Measurements from ENCODE around the gene EPAS1.

The EPAS1 gene

DNA sequence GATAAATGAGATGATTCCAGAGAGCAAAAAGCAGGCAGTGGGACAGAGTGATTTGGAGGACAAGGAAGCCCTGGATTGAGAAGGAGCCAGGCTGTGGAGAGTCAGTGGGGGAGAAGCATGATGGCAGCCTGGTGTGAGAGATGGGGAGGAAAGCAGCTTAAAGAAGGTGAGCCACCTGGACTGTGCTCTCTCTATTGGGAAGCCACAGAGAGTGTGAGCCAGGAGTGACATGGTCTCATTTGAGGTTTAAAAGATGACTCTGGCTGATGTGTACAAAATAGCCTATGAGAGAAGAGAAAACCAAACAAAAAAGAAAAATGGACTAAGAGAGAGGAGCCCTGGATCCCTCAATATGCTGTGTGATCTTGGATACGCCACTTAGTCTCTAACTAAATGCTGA lies 12.9 kb upstream of the EPAS1 start:
- Mint-ChIP-seq H3K27me3 (peaks cover 6% of the 10 kb centered on the region), H3K9me3 (no peaks in the 10 kb centered on the region), H3K27ac (no peak overlapping the region)

DNA sequence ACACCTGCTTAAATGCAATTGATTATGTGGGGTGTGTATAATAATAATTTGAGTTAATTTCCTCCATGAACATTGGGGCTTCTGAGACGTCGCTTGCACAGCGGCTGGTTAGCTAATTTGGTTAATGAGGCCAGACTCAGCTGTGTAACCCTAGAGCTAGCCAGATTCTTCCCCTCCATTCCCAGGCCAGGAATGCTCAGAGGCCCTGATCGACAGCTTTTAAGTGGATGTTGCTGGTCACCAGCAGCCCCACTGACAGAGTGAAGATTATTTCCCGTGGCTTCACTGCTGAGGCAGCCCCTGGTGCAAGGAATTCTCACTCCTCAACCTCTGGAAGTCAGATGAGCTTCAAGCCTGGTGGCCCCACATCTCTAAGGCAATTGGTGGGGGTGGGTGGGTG lies 12.4 kb upstream of the EPAS1 start:
- Mint-ChIP-seq H3K27ac (no peak overlapping the region), H3K9me3 (no peaks in the 10 kb centered on the region), H3K27me3 (peaks cover 6% of the 10 kb centered on the region), H3K4me1 (ENCODE audit: low read depth) (no peaks in the 10 kb centered on the region), H3K4me3 (no peak overlapping the region), H3K36me3 (ENCODE audit: low read depth) (no peaks in the 10 kb centered on the region)

More for the DNA sequence above, 12.9 kb upstream of the EPAS1 start:
- Mint-ChIP-seq H3K36me3 (ENCODE audit: low read depth) (no peaks in the 10 kb centered on the region), H3K4me1 (ENCODE audit: low read depth) (no peaks in the 10 kb centered on the region), H3K4me3 (no peak overlapping the region)

DNA sequence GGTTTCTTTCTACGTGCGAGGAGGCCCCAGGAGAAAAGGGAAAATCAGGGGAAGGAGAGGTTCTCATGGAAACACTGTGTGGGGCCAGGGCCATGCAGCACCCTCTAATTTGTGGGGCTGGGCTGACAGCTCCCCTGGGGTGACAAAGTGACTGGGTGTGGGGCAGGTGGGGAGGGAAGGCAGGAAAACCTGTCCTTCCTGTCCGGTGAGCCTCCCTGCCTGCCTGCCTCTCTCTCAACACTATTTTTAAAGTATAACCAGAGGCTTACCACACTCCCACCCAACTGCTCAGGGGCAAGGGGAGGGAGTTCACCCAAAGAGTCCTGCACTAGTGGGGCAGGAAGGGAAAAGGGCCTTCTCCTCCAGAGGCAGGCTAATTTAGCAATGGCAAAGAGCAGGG lies 10.5 kb upstream of the EPAS1 start:
- Mint-ChIP-seq H3K4me1 (ENCODE audit: low read depth) (no peaks in the 10 kb centered on the region), H3K27ac (no peak overlapping the region), H3K4me3 (no peak overlapping the region), H3K27me3 (peaks cover 6% of the 10 kb centered on the region), H3K36me3 (ENCODE audit: low read depth) (no peaks in the 10 kb centered on the region), H3K9me3 (no peaks in the 10 kb centered on the region)

DNA sequence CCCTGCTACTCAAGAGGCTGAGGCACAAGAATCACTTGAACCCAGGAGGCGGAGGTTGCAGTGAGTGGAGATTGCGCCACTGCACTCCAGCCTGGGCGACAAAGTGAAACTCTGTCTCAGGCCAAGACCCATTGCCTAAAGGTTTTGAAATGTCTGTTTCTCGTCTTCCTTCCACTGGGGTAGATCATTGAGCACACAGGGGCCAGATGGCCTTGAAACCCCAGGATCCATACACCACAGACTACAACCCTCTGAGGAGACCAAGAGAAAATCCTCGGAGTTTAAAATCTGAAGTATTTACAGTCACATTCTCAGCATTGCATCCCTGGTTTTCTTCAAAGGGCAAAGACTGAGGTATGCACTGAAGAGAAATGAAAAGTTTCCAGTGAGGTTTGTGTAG lies 7.1 kb upstream of the EPAS1 start:
- peaks cover 5% of the 10 kb centered on the region for H3K27me3 Mint-ChIP-seq
- H3K27ac Mint-ChIP-seq: no peak overlapping the region
- H3K4me1 Mint-ChIP-seq (ENCODE audit: low read depth): no peaks in the 10 kb centered on the region
- H3K36me3 Mint-ChIP-seq (ENCODE audit: low read depth): no peaks in the 10 kb centered on the region
- no peaks in the 10 kb centered on the region for H3K9me3 Mint-ChIP-seq
- no peak overlapping the region for H3K4me3 Mint-ChIP-seq

DNA sequence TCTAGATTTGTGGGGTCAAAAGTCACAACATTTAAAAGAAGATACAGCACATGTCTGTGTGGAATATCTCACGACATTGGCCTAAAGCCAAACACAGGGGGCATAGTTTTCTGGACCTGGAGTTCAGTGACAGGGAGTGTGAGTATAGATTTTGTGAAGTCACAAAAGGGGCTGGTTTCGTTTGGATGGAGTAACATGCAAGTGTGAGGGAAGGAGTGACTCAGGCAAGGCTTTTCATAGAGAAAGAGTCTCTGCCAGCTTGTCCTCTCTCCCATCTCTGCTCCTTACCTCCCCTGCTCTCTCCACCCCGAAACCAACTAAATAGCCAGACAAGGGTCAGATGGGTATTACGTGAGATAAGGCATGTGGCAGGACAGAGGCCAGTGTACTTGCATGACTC lies 3.7 kb upstream of the EPAS1 start:
- no peaks in the 10 kb centered on the region for H3K36me3 Mint-ChIP-seq (ENCODE audit: low read depth)
- H3K4me1 Mint-ChIP-seq (ENCODE audit: low read depth): peaks cover 12% of the 10 kb centered on the region

DNA sequence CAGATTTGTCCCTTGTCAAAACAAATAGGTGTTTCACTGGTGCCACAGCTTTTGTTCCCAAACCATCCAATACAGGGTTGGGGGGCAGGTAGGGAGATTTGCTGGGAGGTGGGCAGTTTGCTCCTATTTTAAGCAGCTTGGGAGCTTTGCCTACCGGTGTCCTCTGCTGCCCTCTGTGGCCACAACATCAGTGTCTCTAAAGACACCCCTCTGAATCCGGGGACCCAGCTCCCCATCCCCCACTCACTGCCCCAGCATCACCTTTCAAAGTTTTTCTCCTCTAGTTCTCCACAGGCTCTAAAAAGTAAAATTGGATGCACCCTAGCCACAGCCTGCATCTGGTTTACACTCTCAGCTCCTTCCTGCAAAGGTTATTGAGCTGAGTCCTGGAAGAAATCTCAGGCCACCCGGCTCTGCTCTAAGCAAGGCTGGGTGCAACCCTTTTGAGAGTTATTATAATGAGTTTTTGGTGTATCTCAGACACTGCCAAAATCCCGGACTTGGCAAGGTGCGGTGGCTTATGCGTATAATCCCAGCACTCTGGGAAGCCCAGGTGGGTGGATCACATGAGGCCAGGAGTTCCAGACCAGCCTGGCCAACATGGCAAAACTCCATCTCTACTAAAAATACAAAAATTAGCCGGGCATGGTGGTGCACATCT lies 2.9 kb upstream of the EPAS1 start:
- H3K36me3 Mint-ChIP-seq (ENCODE audit: low read depth): no peaks in the 10 kb centered on the region
- peaks cover 19% of the 10 kb centered on the region for H3K4me1 Mint-ChIP-seq (ENCODE audit: low read depth)
- no peak overlapping the region for H3K27ac Mint-ChIP-seq
- H3K9me3 Mint-ChIP-seq: no peaks in the 10 kb centered on the region
- peaks cover 35% of the 10 kb centered on the region for H3K27me3 Mint-ChIP-seq
- H3K4me3 Mint-ChIP-seq: no peak overlapping the region

More for the DNA sequence above, 3.7 kb upstream of the EPAS1 start:
- H3K27me3 Mint-ChIP-seq: peaks cover 28% of the 10 kb centered on the region
- no peak overlapping the region for H3K27ac Mint-ChIP-seq
- H3K4me3 Mint-ChIP-seq: no peak overlapping the region
- no peaks in the 10 kb centered on the region for H3K9me3 Mint-ChIP-seq

DNA sequence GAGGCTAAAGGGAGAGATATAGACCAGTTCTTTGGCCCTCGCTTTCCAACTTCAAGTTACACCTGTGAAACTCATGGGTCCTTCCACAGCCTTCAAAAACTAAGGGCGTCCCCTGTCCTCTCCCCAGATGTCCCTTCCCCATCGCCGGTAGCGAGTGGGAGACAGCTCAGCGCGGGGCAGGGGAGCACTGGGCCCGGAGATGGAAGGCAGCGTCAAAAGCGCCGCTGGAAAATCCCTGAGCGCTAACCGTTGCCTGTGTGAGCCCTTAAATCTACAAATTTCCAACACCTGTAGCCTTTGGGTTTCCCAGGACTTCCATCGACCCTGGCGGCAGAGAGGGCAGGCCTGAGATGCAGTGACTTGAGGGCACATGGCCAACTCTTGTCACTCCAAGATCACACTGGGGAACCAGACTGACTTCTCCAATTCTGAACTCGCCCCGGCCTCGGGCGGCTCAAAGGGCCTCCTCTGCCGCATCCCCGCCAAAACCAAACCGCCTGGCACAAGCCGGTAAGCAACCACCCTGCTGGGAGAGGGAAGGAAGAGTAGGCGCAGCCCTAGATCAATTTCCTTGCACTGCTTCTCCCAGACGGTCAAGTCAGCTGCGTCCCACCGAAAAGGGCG lies 879 bp upstream of the EPAS1 start:
- H3K27ac Mint-ChIP-seq: no peak overlapping the region
- no peaks in the 10 kb centered on the region for H3K9me3 Mint-ChIP-seq
- peaks cover 23% of the 10 kb centered on the region for H3K4me1 Mint-ChIP-seq (ENCODE audit: low read depth)
- H3K4me3 Mint-ChIP-seq: peak overlapping the region; percentile 63
- H3K36me3 Mint-ChIP-seq (ENCODE audit: low read depth): no peaks in the 10 kb centered on the region
- peaks cover 55% of the 10 kb centered on the region for H3K27me3 Mint-ChIP-seq

DNA sequence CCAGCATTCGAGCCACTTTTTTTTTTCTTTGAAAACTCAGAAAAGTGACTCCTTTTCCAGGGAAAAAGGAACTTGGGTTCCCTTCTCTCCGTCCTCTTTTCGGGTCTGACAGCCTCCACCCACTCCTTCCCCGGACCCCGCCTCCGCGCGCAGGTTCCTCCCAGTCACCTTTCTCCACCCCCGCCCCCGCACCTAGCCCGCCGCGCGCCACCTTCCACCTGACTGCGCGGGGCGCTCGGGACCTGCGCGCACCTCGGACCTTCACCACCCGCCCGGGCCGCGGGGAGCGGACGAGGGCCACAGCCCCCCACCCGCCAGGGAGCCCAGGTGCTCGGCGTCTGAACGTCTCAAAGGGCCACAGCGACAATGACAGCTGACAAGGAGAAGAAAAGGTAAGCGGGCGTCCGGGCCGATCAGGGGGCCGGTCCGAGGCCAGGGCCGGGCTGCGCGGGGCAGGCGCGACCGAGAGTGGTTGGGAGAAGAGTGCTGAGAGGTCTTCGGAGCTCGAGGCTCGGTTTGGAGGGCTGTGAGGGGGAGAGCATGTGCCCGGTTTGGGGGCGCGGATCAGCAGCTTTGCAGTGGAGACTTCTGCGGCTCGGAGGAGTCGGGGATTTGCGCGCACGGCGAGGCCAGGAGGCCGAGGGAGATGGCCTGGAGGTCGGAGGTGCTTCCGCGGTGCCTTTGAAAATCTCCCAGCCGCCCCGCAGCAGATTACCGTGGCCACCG lies 502 bp downstream of the EPAS1 start:
- H3K36me3 Mint-ChIP-seq (ENCODE audit: low read depth): no peaks in the 10 kb centered on the region
- H3K4me1 Mint-ChIP-seq (ENCODE audit: low read depth): peaks cover 23% of the 10 kb centered on the region
- H3K9me3 Mint-ChIP-seq: no peaks in the 10 kb centered on the region
- H3K4me3 Mint-ChIP-seq: peak overlapping the region; percentile 82
- H3K27ac Mint-ChIP-seq: no peak overlapping the region
- H3K27me3 Mint-ChIP-seq: peaks cover 69% of the 10 kb centered on the region

DNA sequence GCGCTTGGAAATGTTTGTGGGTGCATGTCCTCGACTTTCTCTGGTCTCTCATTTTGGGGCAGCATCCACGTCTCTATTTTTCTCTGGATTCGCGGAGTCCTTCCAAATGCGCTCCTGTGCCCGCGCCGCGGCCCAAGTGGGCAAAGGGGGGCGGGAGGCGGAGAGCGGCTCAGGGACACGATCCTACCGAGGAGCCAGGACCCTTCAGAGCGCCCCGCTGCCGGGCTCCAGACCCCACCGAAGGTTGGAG lies 990 bp downstream of the EPAS1 start:
- peaks cover 23% of the 10 kb centered on the region for H3K4me1 Mint-ChIP-seq (ENCODE audit: low read depth)
- no peak overlapping the region for H3K27ac Mint-ChIP-seq
- no peaks in the 10 kb centered on the region for H3K36me3 Mint-ChIP-seq (ENCODE audit: low read depth)
- H3K4me3 Mint-ChIP-seq: peak overlapping the region; percentile 82
- no peaks in the 10 kb centered on the region for H3K9me3 Mint-ChIP-seq
- peaks cover 74% of the 10 kb centered on the region for H3K27me3 Mint-ChIP-seq

DNA sequence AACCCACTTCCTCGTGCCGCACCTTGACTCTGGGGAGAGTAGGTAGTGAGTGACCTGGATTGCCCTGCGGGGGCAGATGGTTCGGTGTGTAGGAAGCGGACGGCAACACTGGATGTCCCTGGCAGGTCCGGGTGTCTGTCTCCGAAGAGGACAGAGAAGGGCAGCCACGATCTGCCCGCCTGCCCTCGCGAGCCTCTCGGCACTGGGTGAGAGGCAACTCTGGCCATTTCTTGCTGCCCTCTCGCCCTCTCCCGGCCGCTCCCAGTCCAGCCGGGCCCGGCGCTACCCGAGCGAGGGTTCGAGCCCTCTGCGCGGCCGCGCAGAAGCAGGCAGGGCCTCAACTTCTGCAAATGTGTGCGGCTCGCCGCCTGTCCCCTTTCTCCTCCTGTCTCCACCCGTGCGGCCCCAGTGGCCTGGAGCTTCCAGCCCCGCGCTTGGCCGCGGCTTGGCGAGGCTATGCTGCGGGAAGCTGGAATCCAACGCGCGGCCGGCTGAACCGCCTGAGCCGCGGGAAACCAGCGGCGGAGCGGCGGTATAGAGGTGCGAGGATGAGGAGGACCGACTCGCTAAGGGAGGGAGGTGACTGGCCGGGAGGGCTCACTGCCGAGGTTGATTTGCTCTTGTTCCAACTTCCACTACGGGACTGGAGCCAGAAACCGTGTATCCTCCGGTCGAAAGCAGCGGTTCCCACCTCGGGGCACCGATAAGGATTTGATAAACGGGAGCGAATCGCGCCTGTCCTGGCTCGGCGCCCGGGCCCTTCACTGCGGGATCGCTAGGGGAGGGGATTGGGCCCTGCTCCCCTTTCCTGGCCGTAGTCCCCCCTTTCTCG lies 1.5 kb downstream of the EPAS1 start:
- H3K27me3 Mint-ChIP-seq: peaks cover 79% of the 10 kb centered on the region

DNA sequence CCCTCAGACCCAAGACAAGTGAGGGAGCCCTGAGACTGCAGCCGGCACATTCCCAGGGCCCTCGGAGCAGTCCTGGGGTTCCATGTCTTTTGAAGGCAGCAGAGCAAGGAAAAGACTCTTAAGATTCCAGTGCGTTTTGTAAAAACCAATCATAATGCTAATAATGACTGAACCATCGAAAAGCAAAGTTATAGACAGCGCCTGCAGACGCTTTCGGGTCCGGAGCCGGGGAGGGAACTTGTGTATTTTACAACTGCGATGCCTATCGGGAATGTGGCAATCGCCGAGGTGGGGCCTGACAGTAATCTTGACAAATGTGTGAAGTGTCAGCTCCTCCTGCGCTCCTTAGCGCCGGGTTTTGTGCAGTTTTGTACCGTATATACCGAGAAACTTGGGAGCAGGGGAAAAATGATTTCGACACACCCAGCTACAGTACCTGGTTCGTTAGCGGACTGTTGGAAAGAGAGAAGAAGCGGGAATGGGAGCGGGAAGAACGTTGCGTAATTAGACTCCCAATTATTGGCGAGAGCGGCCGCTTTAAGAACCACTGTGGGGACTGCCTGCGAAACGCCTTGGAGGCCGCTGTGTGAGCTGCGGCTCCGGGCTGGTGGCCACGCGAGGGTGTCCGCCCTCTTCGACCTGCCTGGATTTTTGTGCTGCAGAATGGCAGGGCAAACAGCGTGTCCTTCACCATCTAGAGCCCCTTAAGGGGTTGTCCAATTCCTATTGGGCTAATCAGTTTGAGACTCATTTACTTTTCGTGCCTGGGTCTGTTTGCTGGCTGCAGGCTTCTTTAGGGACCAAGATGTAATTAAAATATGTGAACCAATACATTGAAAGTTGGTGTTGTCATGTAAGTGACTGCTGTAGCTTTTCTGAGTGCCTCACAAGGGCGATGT lies 2.4 kb downstream of the EPAS1 start:
- no peaks in the 10 kb centered on the region for H3K9me3 Mint-ChIP-seq
- no peaks in the 10 kb centered on the region for H3K36me3 Mint-ChIP-seq (ENCODE audit: low read depth)
- H3K27me3 Mint-ChIP-seq: peaks cover 87% of the 10 kb centered on the region
- H3K27ac Mint-ChIP-seq: no peak overlapping the region
- peak overlapping the region; percentile 54 for H3K4me3 Mint-ChIP-seq
- peaks cover 33% of the 10 kb centered on the region for H3K4me1 Mint-ChIP-seq (ENCODE audit: low read depth)

More for the DNA sequence above, 1.5 kb downstream of the EPAS1 start:
- H3K9me3 Mint-ChIP-seq: no peaks in the 10 kb centered on the region
- peak overlapping the region; percentile 82 for H3K4me3 Mint-ChIP-seq
- no peaks in the 10 kb centered on the region for H3K36me3 Mint-ChIP-seq (ENCODE audit: low read depth)
- H3K4me1 Mint-ChIP-seq (ENCODE audit: low read depth): peaks cover 24% of the 10 kb centered on the region
- H3K27ac Mint-ChIP-seq: no peak overlapping the region

DNA sequence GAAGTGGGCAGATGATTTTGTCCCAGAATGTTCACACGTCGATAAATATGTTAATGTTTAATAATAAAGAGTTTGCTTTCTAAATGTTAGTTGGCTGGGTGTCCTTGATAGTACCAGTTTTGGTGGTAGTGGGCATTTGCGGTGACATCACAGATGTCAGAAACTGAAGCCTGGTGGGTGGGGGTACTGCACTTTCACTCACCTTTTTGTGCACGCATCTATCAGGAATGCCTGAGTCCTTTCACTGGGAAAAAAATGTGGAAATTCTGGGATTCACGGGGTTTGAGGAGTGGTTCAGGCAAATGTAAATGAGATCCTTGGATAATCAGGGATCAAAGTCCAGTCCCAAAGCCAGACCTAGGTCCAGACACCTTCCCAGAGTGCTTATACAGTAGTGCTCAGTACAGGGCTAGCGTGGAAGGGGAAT lies 3.2 kb downstream of the EPAS1 start:
- Mint-ChIP-seq H3K4me1 (ENCODE audit: low read depth) (peaks cover 41% of the 10 kb centered on the region), H3K4me3 (no peak overlapping the region), H3K36me3 (ENCODE audit: low read depth) (no peaks in the 10 kb centered on the region), H3K27ac (no peak overlapping the region), H3K9me3 (no peaks in the 10 kb centered on the region), H3K27me3 (peaks cover 87% of the 10 kb centered on the region)

DNA sequence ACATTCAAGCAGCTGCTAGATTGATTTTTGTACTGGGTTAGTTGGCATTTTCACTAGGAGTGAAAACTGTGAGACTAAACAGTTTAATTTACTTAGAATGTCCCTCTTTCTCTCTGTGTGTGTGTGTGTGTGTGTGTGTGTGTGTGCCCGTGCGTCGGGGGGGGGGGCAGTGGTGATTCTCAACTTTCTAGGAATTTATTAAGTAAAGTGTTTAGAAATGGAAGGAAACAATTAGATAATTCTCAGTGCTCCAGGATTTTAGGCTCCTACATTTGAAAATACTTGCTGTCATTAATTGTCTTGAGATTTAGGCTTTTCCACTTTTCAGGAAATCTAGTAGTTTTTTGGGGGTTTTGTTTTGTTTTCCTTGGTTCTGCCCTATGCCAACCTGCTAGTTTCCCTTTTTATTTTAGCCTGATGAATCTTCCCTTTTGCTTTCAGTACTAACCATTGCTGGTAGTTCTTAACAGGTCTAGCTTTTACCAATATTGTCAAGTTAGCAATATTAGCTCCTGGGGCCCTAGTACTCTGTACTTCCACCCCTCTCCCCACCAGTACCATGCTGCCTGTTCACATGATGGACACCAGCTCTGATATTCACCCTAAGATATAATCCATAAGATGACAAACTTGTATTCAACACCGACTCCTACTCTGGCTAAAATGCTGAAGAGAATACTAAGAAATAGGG lies 4.9 kb downstream of the EPAS1 start:
- Mint-ChIP-seq H3K36me3 (ENCODE audit: low read depth) (no peaks in the 10 kb centered on the region), H3K27ac (no peak overlapping the region), H3K4me1 (ENCODE audit: low read depth) (peaks cover 38% of the 10 kb centered on the region), H3K9me3 (no peaks in the 10 kb centered on the region), H3K27me3 (peaks cover 85% of the 10 kb centered on the region), H3K4me3 (no peak overlapping the region)

DNA sequence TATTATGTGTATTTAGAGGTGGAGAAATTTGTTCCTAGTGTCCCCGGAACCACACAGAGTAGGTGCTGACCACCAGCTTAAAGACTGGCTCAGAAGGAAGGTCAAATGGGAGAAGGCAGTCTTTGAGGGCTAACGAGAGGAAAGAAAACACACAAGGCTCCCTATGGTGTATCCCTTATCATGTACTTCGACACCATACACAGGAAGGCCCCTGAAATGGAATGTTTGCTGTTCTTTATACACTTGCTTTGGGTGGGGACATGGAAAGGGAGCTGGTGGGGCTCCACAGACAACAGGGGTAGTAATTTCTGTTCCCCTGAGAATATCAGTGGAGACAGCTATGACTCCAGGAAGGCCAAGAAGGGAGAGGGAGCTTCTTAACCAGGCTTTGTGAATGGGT lies 6.0 kb downstream of the EPAS1 start:
- Mint-ChIP-seq H3K27me3 (peaks cover 81% of the 10 kb centered on the region), H3K36me3 (ENCODE audit: low read depth) (no peaks in the 10 kb centered on the region)

More for the DNA sequence above, 6.0 kb downstream of the EPAS1 start:
- peaks cover 31% of the 10 kb centered on the region for H3K4me1 Mint-ChIP-seq (ENCODE audit: low read depth)
- H3K4me3 Mint-ChIP-seq: no peak overlapping the region
- H3K9me3 Mint-ChIP-seq: no peaks in the 10 kb centered on the region
- H3K27ac Mint-ChIP-seq: no peak overlapping the region
